HG03066 (cell line): Measurements from ENCODE around the gene LDB1.

Experiments
- ATAC-seq: cut with Tn5 transposase; IDR thresholded peaks from one replicate; pipeline ENCODE4 v1.9.1; 2021; ENCODE audit warnings: low read depth; ENCODE audit not compliant: unreplicated experiment

Gene LDB1

GRCh38 chr10:102120142-102120990, at the start of gene LDB1:
TSS of gene LDB1 (minus strand) at chr10:102120368. CDS start at chr10:102120110, 258 bp downstream.
- ATAC-seq: peak; percentile 48

GRCh38 chr10:102167861-102168260, 47.7 kb upstream of the LDB1 start:
- no peak for ATAC-seq

GRCh38 chr10:102163342-102163989, 43.3 kb upstream of the LDB1 start:
- no peak for ATAC-seq

- no peak for ATAC-seq
Measured at GRCh38 chr10:102159831-102160230, 39.7 kb upstream of the LDB1 start.

GRCh38 chr10:102159051-102159597, 39.0 kb upstream of the LDB1 start:
- ATAC-seq: no peak

GRCh38 chr10:102157224-102157623, 37.1 kb upstream of the LDB1 start:
- ATAC-seq: no peak

- no peak for ATAC-seq
Measured at GRCh38 chr10:102154466-102155116, 34.4 kb upstream of the LDB1 start.

- ATAC-seq: no peak
Measured at GRCh38 chr10:102153093-102153620, 33.0 kb upstream of the LDB1 start.

- no peak for ATAC-seq
Measured at GRCh38 chr10:102152545-102152890, 32.4 kb upstream of the LDB1 start.

GRCh38 chr10:102151774-102152544, 31.8 kb upstream of the LDB1 start, which contains the start of gene NOLC1:
TSS of gene NOLC1 (plus strand) at chr10:102152389. CDS start at chr10:102152411, 22 bp downstream.
- peak; percentile 93 for ATAC-seq

GRCh38 chr10:102150970-102151773, 31.0 kb upstream of the LDB1 start:
- no peak for ATAC-seq

GRCh38 chr10:102148275-102148674, 28.1 kb upstream of the LDB1 start:
- no peak for ATAC-seq

GRCh38 chr10:102147561-102147960, 27.4 kb upstream of the LDB1 start:
- ATAC-seq: no peak

GRCh38 chr10:102146971-102147428, 26.8 kb upstream of the LDB1 start:
- no peak for ATAC-seq

GRCh38 chr10:102141583-102142107, 21.5 kb upstream of the LDB1 start:
- ATAC-seq: no peak

- ATAC-seq: no peak
Measured at GRCh38 chr10:102140913-102141540, 20.9 kb upstream of the LDB1 start.

GRCh38 chr10:102140218-102140617, 20.1 kb upstream of the LDB1 start:
- ATAC-seq: no peak

GRCh38 chr10:102139281-102140110, 19.3 kb upstream of the LDB1 start:
- no peak for ATAC-seq
